GM21786 (cell line): ENCODE measurements around the gene ARHGDIA.

ENCODE experiments used
- ATAC-seq: cut with Tn5 transposase; IDR thresholded peaks from one replicate; pipeline ENCODE4 v1.9.1; 2021; ENCODE audit not compliant: unreplicated experiment

The ARHGDIA gene

GRCh38 chr17:81870981-81871386 lies at the start of gene ARHGDIA:
Gene ARHGDIA, minus strand, starts transcription at chr17:81871337. Its CDS starts 1,407 bp downstream, at chr17:81869930.
- ATAC-seq = peak; percentile 51

GRCh38 chr17:81918832-81919545 lies 47.9 kb upstream of the ARHGDIA start:
- no peak for ATAC-seq

GRCh38 chr17:81918333-81918669 lies 47.2 kb upstream of the ARHGDIA start:
- ATAC-seq = peak; percentile 11

- peak; percentile 67 for ATAC-seq
These were observed 46.6 kb upstream of the ARHGDIA start, which contains the start of gene SIRT7 for GRCh38 chr17:81917565-81918332. Gene SIRT7, minus strand, starts transcription at chr17:81918176. Its CDS starts 45 bp downstream, at chr17:81918131.

GRCh38 chr17:81916234-81917001 lies 45.3 kb upstream of the ARHGDIA start:
- ATAC-seq = no peak

GRCh38 chr17:81915331-81915730 lies 44.2 kb upstream of the ARHGDIA start:
- ATAC-seq = no peak

GRCh38 chr17:81914103-81914850 lies 43.1 kb upstream of the ARHGDIA start:
- no peak for ATAC-seq

GRCh38 chr17:81913394-81914102 lies 42.4 kb upstream of the ARHGDIA start:
- ATAC-seq = no peak

- ATAC-seq = no peak
These were observed 41.5 kb upstream of the ARHGDIA start for GRCh38 chr17:81912441-81913309.

GRCh38 chr17:81911969-81912368 lies 40.8 kb upstream of the ARHGDIA start:
- ATAC-seq = no peak

GRCh38 chr17:81911277-81911961 lies 40.3 kb upstream of the ARHGDIA start, which contains the start of gene PCYT2:
Gene PCYT2, minus strand, starts transcription at chr17:81911399. Its CDS starts 44 bp downstream, at chr17:81911355.
- ATAC-seq = peak; percentile 74

GRCh38 chr17:81910840-81911276 lies 39.7 kb upstream of the ARHGDIA start:
- peak; percentile 28 for ATAC-seq

GRCh38 chr17:81909966-81910839 lies 39.1 kb upstream of the ARHGDIA start:
- no peak for ATAC-seq

- ATAC-seq = no peak
These were observed 38.1 kb upstream of the ARHGDIA start for GRCh38 chr17:81909231-81909630.

- ATAC-seq = no peak
These were observed 37.7 kb upstream of the ARHGDIA start for GRCh38 chr17:81908793-81909192.

GRCh38 chr17:81907219-81908145 lies 36.3 kb upstream of the ARHGDIA start:
- no peak for ATAC-seq
